Measurements from ENCODE around the gene ASXL3.

ASXL3 gene

DNA sequence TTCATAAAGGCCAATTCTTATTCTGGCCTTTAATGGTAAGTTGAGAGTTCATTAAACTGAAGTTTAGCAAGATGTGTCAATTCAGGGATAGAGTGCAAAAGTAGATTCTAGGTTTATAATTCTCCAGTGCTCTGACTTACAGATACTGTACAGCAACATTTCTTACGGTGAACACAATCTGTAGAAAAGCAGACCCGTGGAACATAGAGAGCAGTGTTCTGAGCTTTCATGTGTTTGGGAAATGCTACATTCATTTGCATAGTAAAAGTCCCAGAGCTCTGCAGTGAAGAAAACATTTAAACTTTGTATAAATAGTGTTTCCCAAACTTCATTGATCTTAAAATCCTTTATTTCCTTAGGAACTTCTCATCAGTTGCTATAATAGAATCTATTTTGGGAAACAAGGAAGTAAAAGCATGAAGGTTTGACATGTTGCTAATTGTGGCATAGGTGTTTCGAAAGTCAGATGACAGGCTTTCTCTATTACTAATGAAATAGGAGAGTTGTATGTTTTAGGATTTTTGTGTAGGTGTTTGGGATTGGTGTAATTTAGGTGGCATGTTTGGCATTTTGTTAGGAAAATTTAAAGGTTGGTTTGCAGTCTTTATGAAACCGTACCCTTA lies 138.2 kb downstream of the ASXL3 start:
- TF ChIP-seq, protein P1, sequence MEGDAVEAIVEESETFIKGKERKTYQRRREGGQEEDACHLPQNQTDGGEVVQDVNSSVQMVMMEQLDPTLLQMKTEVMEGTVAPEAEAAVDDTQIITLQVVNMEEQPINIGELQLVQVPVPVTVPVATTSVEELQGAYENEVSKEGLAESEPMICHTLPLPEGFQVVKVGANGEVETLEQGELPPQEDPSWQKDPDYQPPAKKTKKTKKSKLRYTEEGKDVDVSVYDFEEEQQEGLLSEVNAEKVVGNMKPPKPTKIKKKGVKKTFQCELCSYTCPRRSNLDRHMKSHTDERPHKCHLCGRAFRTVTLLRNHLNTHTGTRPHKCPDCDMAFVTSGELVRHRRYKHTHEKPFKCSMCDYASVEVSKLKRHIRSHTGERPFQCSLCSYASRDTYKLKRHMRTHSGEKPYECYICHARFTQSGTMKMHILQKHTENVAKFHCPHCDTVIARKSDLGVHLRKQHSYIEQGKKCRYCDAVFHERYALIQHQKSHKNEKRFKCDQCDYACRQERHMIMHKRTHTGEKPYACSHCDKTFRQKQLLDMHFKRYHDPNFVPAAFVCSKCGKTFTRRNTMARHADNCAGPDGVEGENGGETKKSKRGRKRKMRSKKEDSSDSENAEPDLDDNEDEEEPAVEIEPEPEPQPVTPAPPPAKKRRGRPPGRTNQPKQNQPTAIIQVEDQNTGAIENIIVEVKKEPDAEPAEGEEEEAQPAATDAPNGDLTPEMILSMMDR (IDR thresholded peaks at IDR 0.05; ENCODE audit: low read length): no peak
- TF ChIP-seq EZH2 (optimal IDR thresholded peaks at IDR 0.05; ENCODE audit: low read depth, low read length): no peak
- no peak for TF ChIP-seq EZH2phosphoT487 (IDR thresholded peaks at IDR 0.05; ENCODE audit: low read length)
- no peak overlapping the region for H3K4me2 ChIP-seq (ENCODE audit: low read depth, low read length)
- H2AFZ ChIP-seq (ENCODE audit: low read length): no peak overlapping the region
- no peaks in the 10 kb centered on the region; the same call in 1 of the 2 replicates for H3K4me1 ChIP-seq (ENCODE audit: low read length)
- no peak for DNase-seq
- no peak overlapping the region for H3K4me3 ChIP-seq (ENCODE audit: low read length)
- no peaks in the 10 kb centered on the region for H4K20me1 ChIP-seq (ENCODE audit: insufficient read depth, low read length)
- H3K9me3 ChIP-seq (replicated peaks; ENCODE audit: insufficient read depth, low read length): no peaks in the 10 kb centered on the region
- no peak overlapping the region for H3K27ac ChIP-seq (ENCODE audit: low read length)
- H3F3A ChIP-seq (ENCODE audit: insufficient read depth, low read length): no peaks in the 10 kb centered on the region
- no peaks in the 10 kb centered on the region for H3K9me2 ChIP-seq (replicated peaks; ENCODE audit: insufficient read depth, low read length)
- H3K27me3 ChIP-seq (replicated peaks; ENCODE audit: insufficient read depth, low read length): no peaks in the 10 kb centered on the region
- H3K9ac ChIP-seq (ENCODE audit: low read length): no peak overlapping the region
- H3K36me3 ChIP-seq (replicated peaks; ENCODE audit: insufficient read depth, low read length): no peaks in the 10 kb centered on the region
- H3K79me2 ChIP-seq (ENCODE audit: low read length): no peaks in the 10 kb centered on the region

DNA sequence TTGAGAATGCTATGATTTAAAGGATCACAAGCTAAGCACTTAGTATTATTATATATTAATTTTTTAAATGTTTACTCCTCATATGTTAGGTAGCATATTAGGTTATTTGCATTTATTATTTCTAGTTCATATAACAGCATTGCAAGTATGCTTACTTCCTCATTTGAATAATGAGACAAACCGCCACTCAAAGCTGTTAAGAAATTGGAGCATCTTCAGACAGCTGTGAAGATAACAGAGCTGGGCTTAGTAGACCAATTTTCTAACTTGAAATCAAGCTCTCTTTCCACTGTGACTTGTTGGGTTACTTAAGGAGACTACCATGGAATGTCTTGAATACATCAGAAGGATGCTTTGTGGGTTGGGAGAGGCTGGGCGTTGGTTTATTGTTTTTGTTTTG lies 139.3 kb downstream of the ASXL3 start:
- H3K4me2 ChIP-seq (ENCODE audit: low read depth, low read length): no peak overlapping the region
- no peak for DNase-seq
- no peaks in the 10 kb centered on the region for H3K36me3 ChIP-seq (replicated peaks; ENCODE audit: insufficient read depth, low read length)
- no peaks in the 10 kb centered on the region for H4K20me1 ChIP-seq (ENCODE audit: insufficient read depth, low read length)
- no peak overlapping the region for H2AFZ ChIP-seq (ENCODE audit: low read length)
- no peak overlapping the region for H3K27ac ChIP-seq (ENCODE audit: low read length)
- H3K79me2 ChIP-seq (ENCODE audit: low read length): no peaks in the 10 kb centered on the region
- H3K9me2 ChIP-seq (replicated peaks; ENCODE audit: insufficient read depth, low read length): no peaks in the 10 kb centered on the region
- no peak for TF ChIP-seq EZH2 (optimal IDR thresholded peaks at IDR 0.05; ENCODE audit: low read depth, low read length)
- TF ChIP-seq EZH2phosphoT487 (IDR thresholded peaks at IDR 0.05; ENCODE audit: low read length): no peak
- TF ChIP-seq, protein P1 (IDR thresholded peaks at IDR 0.05; ENCODE audit: low read length): no peak
- H3K27me3 ChIP-seq (replicated peaks; ENCODE audit: insufficient read depth, low read length): no peaks in the 10 kb centered on the region
- no peak overlapping the region for H3K4me3 ChIP-seq (ENCODE audit: low read length)
- no peaks in the 10 kb centered on the region for H3F3A ChIP-seq (ENCODE audit: insufficient read depth, low read length)
- no peak overlapping the region for H3K9ac ChIP-seq (ENCODE audit: low read length)
- no peaks in the 10 kb centered on the region; the same call in 1 of the 2 replicates for H3K4me1 ChIP-seq (ENCODE audit: low read length)
- H3K9me3 ChIP-seq (replicated peaks; ENCODE audit: insufficient read depth, low read length): no peaks in the 10 kb centered on the region

DNA sequence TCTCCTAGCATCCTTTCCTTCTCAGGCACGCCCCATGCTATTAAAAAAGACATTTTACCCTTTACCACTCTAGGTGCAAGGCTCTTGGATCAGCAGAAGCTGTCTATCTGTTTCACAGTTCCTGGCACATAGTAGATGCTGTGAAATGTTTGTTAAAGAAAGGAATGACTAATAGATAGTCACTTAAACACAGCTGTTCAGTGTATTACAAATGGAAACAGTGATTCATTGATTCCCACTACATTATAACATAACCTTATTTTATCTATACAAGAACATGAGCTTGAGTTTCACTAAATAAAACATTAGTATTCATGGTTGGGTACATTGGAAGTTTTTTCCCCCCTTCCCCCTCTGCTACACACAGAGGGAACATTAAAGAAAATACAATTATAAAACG lies 142.1 kb downstream of the ASXL3 start:
- no peak for DNase-seq
- H3K27me3 ChIP-seq (replicated peaks; ENCODE audit: insufficient read depth, low read length): no peaks in the 10 kb centered on the region
- no peaks in the 10 kb centered on the region for H3K9me2 ChIP-seq (replicated peaks; ENCODE audit: insufficient read depth, low read length)
- no peaks in the 10 kb centered on the region for H4K20me1 ChIP-seq (ENCODE audit: insufficient read depth, low read length)
- no peak overlapping the region for H3K4me3 ChIP-seq (ENCODE audit: low read length)
- TF ChIP-seq EZH2phosphoT487 (IDR thresholded peaks at IDR 0.05; ENCODE audit: low read length) (no peak), EZH2 (optimal IDR thresholded peaks at IDR 0.05; ENCODE audit: low read depth, low read length) (no peak)
- TF ChIP-seq, protein P1 (IDR thresholded peaks at IDR 0.05; ENCODE audit: low read length): no peak
- H3K36me3 ChIP-seq (replicated peaks; ENCODE audit: insufficient read depth, low read length): no peaks in the 10 kb centered on the region
- H3K4me1 ChIP-seq (ENCODE audit: low read length): no peaks in the 10 kb centered on the region; the same call in 1 of the 2 replicates
- H3F3A ChIP-seq (ENCODE audit: insufficient read depth, low read length): no peaks in the 10 kb centered on the region
- H2AFZ ChIP-seq (ENCODE audit: low read length): no peak overlapping the region
- no peaks in the 10 kb centered on the region for H3K9me3 ChIP-seq (replicated peaks; ENCODE audit: insufficient read depth, low read length)
- H3K4me2 ChIP-seq (ENCODE audit: low read depth, low read length): no peak overlapping the region
- H3K27ac ChIP-seq (ENCODE audit: low read length): no peak overlapping the region
- no peak overlapping the region for H3K9ac ChIP-seq (ENCODE audit: low read length)
- no peaks in the 10 kb centered on the region for H3K79me2 ChIP-seq (ENCODE audit: low read length)

All from MM.1S (cell line).